Measurements from ENCODE around the gene HAL. TPM values are rescaled to one million over a fixed set of nuclear protein-coding genes. Genes with fewer than 3 reads are reported as not detected.

Gene HAL
- total RNA-seq, 4 donors from 2014 or later, result 0.10 to 4.0 (median 0.46) TPM; not detected in 1

- H3K27me3 ChIP-seq, result peaks cover 4% of the 10 kb centered on the region
- H3K27ac ChIP-seq, result no peak overlapping the region
- 40 to 45% methylated on average over 1 of the region's 1 CpG for WGBS, 2 donors (ENCODE audit: low coverage in 1 of 2)
- no peaks in the 10 kb centered on the region for H3K9me3 ChIP-seq
- no peak overlapping the region for H3K4me3 ChIP-seq
- no peak for TF ChIP-seq POLR2A (IDR thresholded peaks at IDR 0.05)
- TF ChIP-seq POLR2AphosphoS5 (IDR thresholded peaks at IDR 0.05), result no peak
- TF ChIP-seq CTCF (IDR thresholded peaks at IDR 0.05), result no peak
- no peak for TF ChIP-seq EP300 (IDR thresholded peaks at IDR 0.05)
- no peaks in the 10 kb centered on the region for H3K4me1 ChIP-seq
- H3K36me3 ChIP-seq, result no peaks in the 10 kb centered on the region
- no peak for ATAC-seq
Observed at GRCh38 chr12:95959107-95959506, 37.0 kb downstream of the HAL start.

- no peak for ATAC-seq
- H3K27me3 ChIP-seq, result peaks cover 4% of the 10 kb centered on the region
- TF ChIP-seq CTCF (IDR thresholded peaks at IDR 0.05) (no peak), POLR2AphosphoS5 (IDR thresholded peaks at IDR 0.05) (no peak), EP300 (IDR thresholded peaks at IDR 0.05) (no peak), POLR2A (IDR thresholded peaks at IDR 0.05) (no peak)
- H3K4me1 ChIP-seq, result no peaks in the 10 kb centered on the region
- no peaks in the 10 kb centered on the region for H3K36me3 ChIP-seq
- WGBS, 2 donors (ENCODE audit: low coverage in 1 of 2), result 49 to 66% methylated on average over 3 to 11 of the region's 27 CpGs
- no peaks in the 10 kb centered on the region for H3K9me3 ChIP-seq
- no peak overlapping the region for H3K27ac ChIP-seq
- no peak overlapping the region for H3K4me3 ChIP-seq
Observed at GRCh38 chr12:95956557-95957145, 39.5 kb downstream of the HAL start.

DNA sequence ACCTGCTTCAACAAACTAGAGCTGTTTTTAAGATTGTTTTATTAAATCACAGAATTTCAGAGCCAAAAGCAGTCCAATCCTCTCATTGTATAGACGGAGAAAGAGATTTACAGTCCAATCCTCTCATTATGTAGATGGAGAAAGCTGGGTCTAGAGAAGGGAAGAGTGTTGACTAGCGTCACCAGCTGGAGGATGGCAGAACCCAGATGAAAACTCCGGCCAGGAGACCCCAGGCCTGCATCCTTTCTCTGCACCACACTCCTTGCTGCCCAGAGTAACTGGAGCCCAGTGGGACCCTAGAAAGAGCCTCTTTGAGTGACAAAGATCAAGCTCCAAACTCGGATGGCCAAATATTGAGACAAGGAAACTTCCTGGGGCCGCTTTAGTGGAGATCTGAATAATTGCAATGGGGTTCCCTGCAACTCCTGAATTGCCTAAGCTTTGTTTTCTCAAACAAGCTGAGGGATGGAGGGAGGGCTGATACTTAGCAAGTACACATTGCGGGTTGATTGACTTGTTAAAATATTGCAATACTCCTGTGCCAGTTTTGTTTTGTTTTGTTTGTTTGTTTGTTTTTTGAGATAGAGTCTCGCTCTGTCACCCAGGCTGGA is 40.5 kb downstream of the HAL start:
- Histone ChIP-seq H3K36me3 (no peaks in the 10 kb centered on the region), H3K4me1 (no peaks in the 10 kb centered on the region), H3K9me3 (no peaks in the 10 kb centered on the region), H3K27me3 (peaks cover 4% of the 10 kb centered on the region), H3K27ac (no peak overlapping the region), H3K4me3 (no peak overlapping the region)
- 71 to 100% methylated on average over 2 to 5 of the region's 7 CpGs for WGBS, 2 donors (ENCODE audit: low coverage in 1 of 2)
- no peak for ATAC-seq
- TF ChIP-seq POLR2A (IDR thresholded peaks at IDR 0.05) (no peak), EP300 (IDR thresholded peaks at IDR 0.05) (no peak)

DNA sequence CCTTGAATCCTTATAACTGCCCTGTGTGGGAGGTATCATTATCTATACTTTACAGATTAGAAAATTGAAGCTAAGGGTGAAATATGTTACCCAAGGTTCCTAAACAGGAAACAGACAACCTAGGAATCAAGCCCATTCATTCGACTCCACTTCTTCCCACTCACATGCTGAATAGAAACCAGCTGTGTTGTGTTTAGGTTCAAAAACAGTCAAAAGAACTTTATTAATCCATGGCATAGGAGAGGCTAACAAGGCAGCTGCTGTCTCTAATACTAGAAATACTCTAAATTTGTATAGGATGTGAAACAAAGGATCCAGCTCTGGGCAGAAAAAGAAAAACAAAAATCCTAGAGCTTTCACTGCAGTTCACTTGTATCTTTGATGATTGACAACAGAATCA is 43.1 kb downstream of the HAL start:
- Histone ChIP-seq H3K4me1 (no peaks in the 10 kb centered on the region), H3K4me3 (no peak overlapping the region), H3K9me3 (no peaks in the 10 kb centered on the region), H3K27me3 (peaks cover 4% of the 10 kb centered on the region), H3K36me3 (no peaks in the 10 kb centered on the region), H3K27ac (no peak overlapping the region)
- ATAC-seq, result no peak
- TF ChIP-seq POLR2A (IDR thresholded peaks at IDR 0.05) (no peak), POLR2AphosphoS5 (IDR thresholded peaks at IDR 0.05) (no peak), CTCF (IDR thresholded peaks at IDR 0.05) (no peak), EP300 (IDR thresholded peaks at IDR 0.05) (no peak)
- WGBS, 2 donors (ENCODE audit: low coverage in 1 of 2), result 0 to 14% methylated on average over 1 of the region's 1 CpG

DNA sequence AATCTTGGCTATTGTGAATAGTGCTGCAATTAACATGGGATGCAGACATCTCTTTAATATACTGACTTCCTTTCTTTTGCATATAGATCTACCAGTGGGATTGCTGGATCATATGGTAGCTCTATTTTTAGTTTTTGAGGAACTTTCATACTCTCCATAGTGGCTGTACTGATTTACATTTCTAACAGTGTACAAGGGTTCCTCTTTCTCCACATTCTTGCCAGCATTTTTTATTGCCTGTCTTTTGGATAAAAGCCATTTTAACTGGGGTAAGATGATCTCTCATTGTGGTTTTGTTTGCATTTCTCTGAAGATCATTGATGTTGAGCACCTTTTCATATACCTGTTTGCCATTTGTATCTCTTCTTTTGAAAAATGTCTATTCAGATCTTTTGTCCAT is 44.6 kb downstream of the HAL start:
- Histone ChIP-seq H3K27ac (no peak overlapping the region), H3K27me3 (peaks cover under 1% of the 10 kb centered on the region), H3K4me1 (no peaks in the 10 kb centered on the region), H3K9me3 (no peaks in the 10 kb centered on the region), H3K4me3 (no peak overlapping the region), H3K36me3 (no peaks in the 10 kb centered on the region)
- TF ChIP-seq CTCF (IDR thresholded peaks at IDR 0.05) (no peak), POLR2AphosphoS5 (IDR thresholded peaks at IDR 0.05) (no peak), EP300 (IDR thresholded peaks at IDR 0.05) (no peak), POLR2A (IDR thresholded peaks at IDR 0.05) (no peak)
- ATAC-seq, result no peak

Measured in gastroesophageal sphincter (tissue), 4 donors.